Activated B cell treated with CpG ODN at 0.5 μM for 24 hours (primary cell): ENCODE results near the gene PPT2. TPM values are rescaled to one million over a fixed set of nuclear protein-coding genes. Genes with fewer than 3 reads are reported as not detected.

ENCODE experiments used
- ATAC-seq: fragments of 200-7000 bp; cut with Tn5 transposase; one replicate; pipeline ENCODE4 v1.10.0; 2021; ENCODE audit warnings: low read depth, mild to moderate bottlenecking, moderate library complexity
- CTCF ChIA-PET: fragments of 350-600 bp; sonication (Branson Sonifier 250); formaldehyde crosslinking; loops from one replicate; lab custom pipeline; 2021; ENCODE audit warnings: antibody characterized with exemption; lab: Charles Lee
- POLR2A ChIA-PET: fragments of 350-600 bp; sonication (Branson Sonifier 250); formaldehyde crosslinking; loops from one replicate; lab custom pipeline; 2021; ENCODE audit warnings: antibody characterized with exemption; lab: Charles Lee
- DNase-seq: peaks from one replicate; pipeline ENCODE4 v3.0.0; 2022
- H3K27ac Mint-ChIP-seq: one replicate; pipeline ENCODE4 v1.8.0; 2020; ENCODE audit warnings: mixed read lengths
- H3K27me3 Mint-ChIP-seq: one replicate; pipeline ENCODE4 v1.8.0; 2021; ENCODE audit warnings: mixed read lengths
- H3K36me3 Mint-ChIP-seq: one replicate; pipeline ENCODE4 v1.8.0; 2021; ENCODE audit warnings: low read depth, mixed read lengths
- H3K4me1 Mint-ChIP-seq: one replicate; pipeline ENCODE4 v1.8.0; 2021; ENCODE audit warnings: mixed read lengths
- H3K4me3 Mint-ChIP-seq: one replicate; pipeline ENCODE4 v1.8.0; 2020; ENCODE audit warnings: mild to moderate bottlenecking, mixed read lengths
- H3K9me3 Mint-ChIP-seq: one replicate; pipeline ENCODE4 v1.8.0; 2020; ENCODE audit warnings: mixed read lengths
- intact Hi-C: fragments of 100-400 bp; cut with micrococcal nuclease; formaldehyde crosslinking; loops from one replicate; pipeline ENCODE4 v1.15.1; 2024
- total RNA-seq: library from RNA; stranded (reverse); gene quantifications from 2 replicates; pipeline ENCODE4 v1.2.3, GENCODE V29; 2022
- TF ChIP-seq, protein P1 (sequence below): fragments of 200-600 bp; IDR thresholded peaks from one replicate; pipeline ENCODE4 v1.8.0; 2022; ENCODE audit warnings: antibody characterized with exemption, mild to moderate bottlenecking

Gene PPT2
- total RNA-seq, 1 donor from 2014 or later = 3.0 TPM

DNA sequence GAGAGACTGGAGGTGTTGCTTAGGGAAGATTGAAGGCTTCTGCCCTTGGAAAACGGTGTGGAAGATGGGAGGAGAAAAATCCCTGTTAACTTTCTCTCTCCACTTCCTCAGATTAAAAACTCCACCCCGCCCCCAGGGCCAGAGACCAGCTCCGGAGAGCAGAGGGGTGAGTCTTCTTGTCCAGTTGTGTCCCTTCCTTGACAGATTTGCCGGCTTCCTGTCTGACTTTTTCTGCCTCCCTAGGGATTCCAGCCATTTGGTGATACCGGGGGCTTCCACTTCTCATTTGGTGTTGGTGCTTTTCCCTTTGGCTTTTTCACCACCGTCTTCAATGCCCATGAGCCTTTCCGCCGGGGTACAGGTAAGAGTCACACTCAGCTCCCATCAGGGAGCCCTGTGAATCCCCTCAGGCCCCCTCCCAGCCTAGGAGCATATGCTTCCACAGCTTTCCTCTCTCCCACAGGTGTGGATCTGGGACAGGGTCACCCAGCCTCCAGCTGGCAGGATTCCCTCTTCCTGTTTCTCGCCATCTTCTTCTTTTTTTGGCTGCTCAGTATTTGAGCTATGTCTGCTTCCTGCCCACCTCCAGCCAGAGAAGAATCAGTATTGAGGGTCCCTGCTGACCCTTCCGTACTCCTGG lies 25.9 kb downstream of the PPT2 start:
- H3K4me1 Mint-ChIP-seq = peaks cover 48% of the 10 kb centered on the region
- H3K27ac Mint-ChIP-seq = peak overlapping the region; percentile 57

DNA sequence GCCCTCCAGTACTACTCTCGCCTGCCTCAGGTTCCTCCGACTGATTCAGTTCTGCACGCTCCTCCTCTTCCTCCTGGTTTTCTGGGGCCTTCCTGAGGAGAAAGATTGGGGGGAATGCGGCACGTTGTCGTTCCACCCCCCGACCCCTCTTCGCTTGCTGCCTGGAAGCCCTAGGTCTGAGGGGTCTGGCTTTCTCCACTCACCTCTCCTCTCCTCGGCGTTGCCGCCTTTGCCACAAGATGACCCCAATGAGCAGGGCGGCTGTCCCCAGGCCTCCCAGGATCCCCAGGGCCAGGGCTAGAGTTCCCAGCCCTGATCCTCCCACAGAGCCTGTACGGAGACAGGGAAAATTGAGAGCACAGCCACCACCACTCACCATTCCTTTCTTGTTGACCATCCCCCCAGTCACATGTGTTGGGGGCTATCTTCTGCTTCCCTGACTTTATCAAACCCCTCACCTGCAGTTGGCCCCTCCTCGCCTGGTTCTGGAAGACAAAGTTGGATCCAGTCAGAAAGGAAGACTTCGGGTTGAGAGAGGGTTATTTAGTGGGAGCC lies 27.3 kb downstream of the PPT2 start:
- intact Hi-C loops = no loop called here
- Mint-ChIP-seq H3K27ac (no peak overlapping the region), H3K4me3 (no peak overlapping the region), H3K36me3 (peaks cover 65% of the 10 kb centered on the region), H3K4me1 (peaks cover 45% of the 10 kb centered on the region), H3K27me3 (no peaks in the 10 kb centered on the region), H3K9me3 (no peaks in the 10 kb centered on the region)
- ATAC-seq (no peak), DNase-seq (no peak)
- POLR2A ChIA-PET = interaction anchor here (0.8 to 2.2 kb wide), 2 partner anchors 9 to 14 kb away, joined by 4 to 19 read pairs; partner anchors contain the start of gene PBX2
- CTCF ChIA-PET = interaction anchor here (1.3 kb wide), 1 partner anchor 33 kb away, joined by 3 read pairs; no protein-coding TSS in a partner anchor
- TF ChIP-seq, protein P1, sequence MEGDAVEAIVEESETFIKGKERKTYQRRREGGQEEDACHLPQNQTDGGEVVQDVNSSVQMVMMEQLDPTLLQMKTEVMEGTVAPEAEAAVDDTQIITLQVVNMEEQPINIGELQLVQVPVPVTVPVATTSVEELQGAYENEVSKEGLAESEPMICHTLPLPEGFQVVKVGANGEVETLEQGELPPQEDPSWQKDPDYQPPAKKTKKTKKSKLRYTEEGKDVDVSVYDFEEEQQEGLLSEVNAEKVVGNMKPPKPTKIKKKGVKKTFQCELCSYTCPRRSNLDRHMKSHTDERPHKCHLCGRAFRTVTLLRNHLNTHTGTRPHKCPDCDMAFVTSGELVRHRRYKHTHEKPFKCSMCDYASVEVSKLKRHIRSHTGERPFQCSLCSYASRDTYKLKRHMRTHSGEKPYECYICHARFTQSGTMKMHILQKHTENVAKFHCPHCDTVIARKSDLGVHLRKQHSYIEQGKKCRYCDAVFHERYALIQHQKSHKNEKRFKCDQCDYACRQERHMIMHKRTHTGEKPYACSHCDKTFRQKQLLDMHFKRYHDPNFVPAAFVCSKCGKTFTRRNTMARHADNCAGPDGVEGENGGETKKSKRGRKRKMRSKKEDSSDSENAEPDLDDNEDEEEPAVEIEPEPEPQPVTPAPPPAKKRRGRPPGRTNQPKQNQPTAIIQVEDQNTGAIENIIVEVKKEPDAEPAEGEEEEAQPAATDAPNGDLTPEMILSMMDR = no peak

More for the DNA sequence above, 25.9 kb downstream of the PPT2 start:
- POLR2A ChIA-PET = interaction anchor here (3.9 to 5.0 kb wide), 3 partner anchors 11 to 52 kb away, joined by 23 to 102 read pairs (median 69); partner anchors contain the start of genes ATF6B, GPSM3 and PBX2
- TF ChIP-seq, protein P1 = no peak
- intact Hi-C loops = loop anchor here (5.0 to 10.0 kb wide), 4 partner anchors 278 to 1563 kb away; partner anchors contain the start of genes C6orf47, CSNK2B, GPANK1 and HSD17B8
- CTCF ChIA-PET = interaction anchor here (1.3 to 1.8 kb wide), 2 partner anchors 16 to 31 kb away, joined by 3 to 6 read pairs; no protein-coding TSS in a partner anchor
- Mint-ChIP-seq H3K4me3 (peak overlapping the region; percentile 96), H3K27me3 (no peaks in the 10 kb centered on the region), H3K9me3 (no peaks in the 10 kb centered on the region), H3K36me3 (peaks cover 59% of the 10 kb centered on the region)
- ATAC-seq (no peak), DNase-seq (no peak)

DNA sequence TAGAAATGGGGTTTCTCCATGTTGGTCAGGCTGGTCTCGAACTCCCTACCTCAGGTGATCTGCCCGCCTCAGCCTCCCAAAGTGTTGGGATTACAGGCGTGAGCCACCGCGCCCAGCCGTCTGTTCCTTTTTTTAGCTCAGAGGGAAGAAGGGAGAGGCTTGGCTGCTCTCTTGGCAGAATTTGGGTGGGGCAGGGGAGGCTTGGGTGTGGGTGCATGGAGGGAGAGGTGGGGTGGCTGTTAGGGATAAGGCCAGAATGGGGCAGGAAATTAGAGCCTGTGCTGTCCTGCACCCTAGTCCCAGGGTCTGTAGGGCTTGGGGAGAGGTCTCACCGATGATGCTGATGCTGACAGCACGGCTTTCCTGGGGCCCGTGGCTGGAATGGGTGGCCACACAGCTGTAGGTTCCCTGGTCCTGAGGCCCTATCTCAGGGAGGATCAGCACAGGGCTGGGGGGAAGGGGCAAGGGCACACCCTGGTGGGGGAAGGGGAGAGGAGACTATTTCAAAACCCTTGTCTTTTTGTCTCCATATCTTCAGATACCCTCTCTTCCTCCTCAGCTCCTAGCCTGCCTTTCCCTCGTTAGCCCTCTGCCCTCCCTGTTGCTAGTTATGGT lies 28.1 kb downstream of the PPT2 start:
- intact Hi-C loops = no loop called here
- Mint-ChIP-seq H3K36me3 (peaks cover 73% of the 10 kb centered on the region), H3K27me3 (no peaks in the 10 kb centered on the region), H3K4me3 (no peak overlapping the region), H3K27ac (no peak overlapping the region), H3K4me1 (peaks cover 45% of the 10 kb centered on the region), H3K9me3 (no peaks in the 10 kb centered on the region)
- ChIA-PET CTCF (interaction anchor here (1.0 kb wide), 1 partner anchor 14 kb away, joined by 4 read pairs; no protein-coding TSS in a partner anchor), POLR2A (interaction anchor here (0.6 to 2.2 kb wide), 5 partner anchors 8 to 41 kb away, joined by 3 to 19 read pairs (median 8); partner anchors contain the start of genes GPSM3 and PBX2)
- TF ChIP-seq, protein P1 = no peak
- DNase-seq (no peak), ATAC-seq (no peak)

DNA sequence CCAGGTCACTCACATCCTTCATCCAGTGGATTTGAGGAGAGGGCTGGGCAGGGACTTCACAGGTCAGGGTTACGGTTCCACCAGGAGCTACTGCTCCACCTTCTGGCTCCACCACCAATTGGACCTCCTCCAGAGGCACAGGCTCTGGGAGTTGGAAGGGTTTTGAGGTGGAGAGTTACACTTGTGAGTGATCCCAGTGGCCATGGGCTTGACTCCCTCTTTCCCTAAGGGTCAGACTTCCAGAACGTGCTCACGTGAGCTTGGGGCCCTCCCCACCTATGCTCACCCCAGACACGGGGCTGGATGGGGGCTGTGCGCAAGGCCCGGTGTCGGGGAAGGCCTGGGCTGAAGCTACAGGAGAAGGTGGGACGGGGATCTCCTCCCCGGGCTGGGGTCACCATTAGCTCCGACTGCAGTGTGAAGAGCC lies 28.6 kb downstream of the PPT2 start:
- no peak overlapping the region for H3K27ac Mint-ChIP-seq

More for the DNA sequence above, 28.6 kb downstream of the PPT2 start:
- intact Hi-C loops = no loop called here
- H3K36me3 Mint-ChIP-seq = peaks cover 79% of the 10 kb centered on the region
- DNase-seq (no peak), ATAC-seq (no peak)
- TF ChIP-seq, protein P1 = no peak
- POLR2A ChIA-PET = interaction anchor here (0.6 to 2.2 kb wide), 5 partner anchors 8 to 42 kb away, joined by 3 to 19 read pairs (median 8); partner anchors contain the start of genes GPSM3 and PBX2
- CTCF ChIA-PET = interaction anchor here (1.0 kb wide), 1 partner anchor 13 kb away, joined by 4 read pairs; no protein-coding TSS in a partner anchor
- H3K4me3 Mint-ChIP-seq = no peak overlapping the region
- peaks cover 45% of the 10 kb centered on the region for H3K4me1 Mint-ChIP-seq
- no peaks in the 10 kb centered on the region for H3K27me3 Mint-ChIP-seq
- no peaks in the 10 kb centered on the region for H3K9me3 Mint-ChIP-seq
